Suprapubic skin (tissue), 4 donors: Measurements from ENCODE around the gene EML4.

Source experiments
- POLR2A ChIP-seq, 2 donors: fragments of 450-650 bp; IDR thresholded peaks; one replicate each; pipeline ENCODE4 v1.6.1; 2017; ENCODE audit warnings: antibody characterized with exemption in 2 of 2, mild to moderate bottlenecking in 2 of 2, moderate library complexity in 2 of 2
- POLR2AphosphoS5 ChIP-seq, 3 donors: sonication (generic); formaldehyde crosslinking; IDR thresholded peaks; one replicate each; pipeline ENCODE4 v1.6.1; 2017; ENCODE audit warnings: antibody characterized with exemption in 3 of 3
- TF ChIP-seq, protein P1 (sequence below), 2 donors: fragments of 200-600 bp in 1 of 2; fragments of 450-650 bp in 1 of 2; sonication (generic) in 1 of 2; IDR thresholded peaks; one replicate each; pipeline ENCODE4 v1.5.1; 2016 to 2019; ENCODE audit warnings: antibody characterized with exemption in 2 of 2, mild to moderate bottlenecking in 1 of 2, moderate library complexity in 1 of 2

DNA sequence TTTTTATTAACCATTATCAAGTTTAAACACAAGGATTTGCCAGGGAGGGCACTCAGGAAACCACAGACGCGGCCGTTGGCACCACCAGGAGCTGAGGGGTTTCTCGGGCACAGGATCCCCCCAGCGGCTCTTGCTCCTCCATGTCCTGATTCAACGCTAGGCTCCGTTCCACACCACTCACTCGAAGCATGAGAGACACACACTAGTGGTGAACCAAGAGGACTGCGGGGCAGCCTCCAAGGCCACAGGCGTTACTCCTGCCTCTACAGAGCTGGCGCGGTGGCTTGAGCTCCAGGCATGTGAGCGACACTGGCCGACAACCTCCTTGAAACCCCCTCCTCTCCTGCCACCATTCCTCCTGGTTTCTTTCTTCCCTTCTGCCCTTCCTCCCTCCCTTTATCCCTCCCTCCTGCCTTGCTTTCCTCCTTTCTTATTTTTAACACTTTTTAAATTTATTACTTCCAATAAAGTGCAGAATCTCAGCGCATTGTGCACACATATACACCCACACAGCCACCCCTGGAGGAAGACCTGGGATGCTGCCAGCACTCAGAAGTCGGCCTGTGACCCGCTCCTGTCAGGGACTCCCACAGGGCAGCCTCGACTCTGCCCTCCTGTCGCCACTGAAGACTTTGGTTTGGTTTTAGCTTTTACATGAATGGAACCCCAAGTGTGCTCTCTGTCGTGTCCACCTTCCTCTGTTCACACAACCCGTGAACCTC, 170.2 kb downstream of the EML4 start:
- TF ChIP-seq, protein P1, sequence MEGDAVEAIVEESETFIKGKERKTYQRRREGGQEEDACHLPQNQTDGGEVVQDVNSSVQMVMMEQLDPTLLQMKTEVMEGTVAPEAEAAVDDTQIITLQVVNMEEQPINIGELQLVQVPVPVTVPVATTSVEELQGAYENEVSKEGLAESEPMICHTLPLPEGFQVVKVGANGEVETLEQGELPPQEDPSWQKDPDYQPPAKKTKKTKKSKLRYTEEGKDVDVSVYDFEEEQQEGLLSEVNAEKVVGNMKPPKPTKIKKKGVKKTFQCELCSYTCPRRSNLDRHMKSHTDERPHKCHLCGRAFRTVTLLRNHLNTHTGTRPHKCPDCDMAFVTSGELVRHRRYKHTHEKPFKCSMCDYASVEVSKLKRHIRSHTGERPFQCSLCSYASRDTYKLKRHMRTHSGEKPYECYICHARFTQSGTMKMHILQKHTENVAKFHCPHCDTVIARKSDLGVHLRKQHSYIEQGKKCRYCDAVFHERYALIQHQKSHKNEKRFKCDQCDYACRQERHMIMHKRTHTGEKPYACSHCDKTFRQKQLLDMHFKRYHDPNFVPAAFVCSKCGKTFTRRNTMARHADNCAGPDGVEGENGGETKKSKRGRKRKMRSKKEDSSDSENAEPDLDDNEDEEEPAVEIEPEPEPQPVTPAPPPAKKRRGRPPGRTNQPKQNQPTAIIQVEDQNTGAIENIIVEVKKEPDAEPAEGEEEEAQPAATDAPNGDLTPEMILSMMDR (IDR thresholded peaks at IDR 0.05) = no peak
- no peak for TF ChIP-seq POLR2A (IDR thresholded peaks at IDR 0.05)
- no peak for TF ChIP-seq POLR2AphosphoS5 (IDR thresholded peaks at IDR 0.05)
